NCI-H128 (cell line): ENCODE data around the gene EIF4A2.
"Not testable (repeated sequence)": the region's sequence is repeated elsewhere in the genome, so short reads cannot be mapped to it uniquely, and the experiment has no call there.

Experiments
- DNase-seq: peaks from one replicate; lab custom pipeline; 2025; ENCODE audit not compliant: unreplicated experiment; lab: John Stamatoyannopoulos, UW

Gene EIF4A2

DNA sequence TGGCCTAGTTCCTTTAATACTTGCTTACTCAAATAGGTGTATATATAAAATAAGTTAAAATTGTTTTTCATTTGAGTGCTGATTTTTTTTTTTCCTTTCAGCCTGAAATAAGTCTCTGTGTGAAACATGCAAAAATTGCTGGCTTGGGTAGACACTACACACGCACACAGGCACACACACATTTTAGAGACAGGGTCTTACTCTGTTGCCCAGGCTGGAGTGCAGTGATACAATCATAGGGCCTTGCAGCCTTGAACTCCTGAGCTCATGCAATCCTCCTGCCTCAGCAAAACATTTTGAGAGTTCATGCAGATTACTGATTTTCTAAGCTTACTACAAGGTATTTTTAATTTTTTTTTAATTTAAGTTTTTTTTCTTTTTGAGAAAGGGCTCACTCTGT lies 35.6 kb downstream of the EIF4A2 start:
- no peak for DNase-seq

DNA sequence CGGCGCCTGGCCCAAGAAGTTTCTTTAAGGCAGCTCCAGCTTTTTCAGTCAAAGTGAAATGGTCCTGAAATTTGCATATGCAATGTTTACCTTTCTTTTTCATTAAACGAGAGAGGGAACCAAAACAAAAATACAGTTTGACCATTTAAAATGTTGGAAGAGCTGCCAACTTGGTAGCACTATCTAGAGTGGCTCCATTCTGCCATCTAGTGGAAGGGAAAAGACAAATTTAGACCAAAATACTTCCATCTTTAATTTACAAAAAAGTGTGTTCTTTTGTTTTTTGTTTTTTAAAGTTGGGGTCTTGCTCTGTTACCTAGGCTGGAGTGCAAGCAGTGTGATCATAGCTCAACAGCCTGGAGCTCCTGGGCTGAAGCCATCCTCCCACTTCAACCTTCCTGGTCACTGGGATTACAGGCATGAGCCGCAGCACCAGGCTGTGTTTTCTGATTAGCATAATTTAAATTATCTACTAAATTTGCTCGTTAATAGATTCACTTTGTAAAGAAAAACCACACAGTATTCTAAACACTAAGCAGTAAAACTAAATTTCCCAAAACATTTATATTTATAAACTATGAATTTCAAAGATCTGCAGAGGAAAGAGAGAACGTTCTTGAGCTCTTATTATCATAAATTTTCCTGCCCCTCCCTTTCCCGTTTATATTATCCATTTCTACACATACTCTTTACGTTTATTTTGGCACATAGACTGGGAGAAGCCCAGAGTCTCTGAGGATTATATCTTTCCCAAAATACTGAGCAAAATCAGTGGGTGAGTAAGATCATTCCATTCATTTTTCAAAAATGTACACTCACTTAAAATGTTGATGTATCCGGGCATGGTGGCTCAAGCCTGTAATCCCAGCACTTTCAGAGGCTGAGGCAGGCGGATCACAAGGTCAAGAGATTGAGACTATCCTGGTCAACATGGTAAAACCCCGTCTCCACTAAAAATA lies 38.3 kb downstream of the EIF4A2 start:
- DNase-seq: peak; percentile 6

DNA sequence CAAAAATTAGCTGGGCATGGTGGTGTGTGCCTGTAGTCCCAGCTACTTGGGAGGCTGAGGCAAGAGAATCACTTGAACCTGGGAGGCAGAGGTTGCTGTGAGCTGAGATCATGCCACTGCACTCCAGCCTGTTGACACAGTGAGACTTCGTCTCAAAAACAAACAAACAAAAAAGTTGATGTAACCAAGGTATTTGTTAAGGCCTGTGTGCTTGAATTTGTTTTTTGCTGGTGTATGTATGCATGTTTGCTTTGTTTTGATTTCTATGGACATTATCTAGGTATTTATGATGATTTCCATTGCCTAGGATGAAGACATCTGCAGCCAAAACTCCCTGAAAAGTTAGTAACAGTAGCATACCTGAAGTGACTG lies 39.0 kb downstream of the EIF4A2 start:
- not testable (repeated sequence) for DNase-seq

DNA sequence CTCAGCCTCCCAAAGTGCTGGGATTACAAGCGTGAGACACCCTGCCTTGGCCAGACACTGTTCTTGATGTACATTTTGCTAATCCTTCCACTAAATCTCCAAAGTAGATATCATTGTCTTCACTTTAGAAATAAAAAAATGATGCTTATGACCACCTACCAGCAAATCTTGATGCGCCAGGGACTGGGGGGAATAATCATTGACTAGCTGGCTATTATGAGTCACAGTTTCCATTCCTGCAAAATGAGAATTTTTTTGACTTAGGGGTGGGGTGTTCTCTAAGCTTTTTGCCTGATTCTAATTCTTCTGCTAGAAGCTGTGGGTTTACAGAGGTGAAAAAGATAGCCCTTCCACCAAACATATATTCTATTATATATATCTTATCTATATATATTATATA lies 40.0 kb downstream of the EIF4A2 start:
- DNase-seq: no peak

DNA sequence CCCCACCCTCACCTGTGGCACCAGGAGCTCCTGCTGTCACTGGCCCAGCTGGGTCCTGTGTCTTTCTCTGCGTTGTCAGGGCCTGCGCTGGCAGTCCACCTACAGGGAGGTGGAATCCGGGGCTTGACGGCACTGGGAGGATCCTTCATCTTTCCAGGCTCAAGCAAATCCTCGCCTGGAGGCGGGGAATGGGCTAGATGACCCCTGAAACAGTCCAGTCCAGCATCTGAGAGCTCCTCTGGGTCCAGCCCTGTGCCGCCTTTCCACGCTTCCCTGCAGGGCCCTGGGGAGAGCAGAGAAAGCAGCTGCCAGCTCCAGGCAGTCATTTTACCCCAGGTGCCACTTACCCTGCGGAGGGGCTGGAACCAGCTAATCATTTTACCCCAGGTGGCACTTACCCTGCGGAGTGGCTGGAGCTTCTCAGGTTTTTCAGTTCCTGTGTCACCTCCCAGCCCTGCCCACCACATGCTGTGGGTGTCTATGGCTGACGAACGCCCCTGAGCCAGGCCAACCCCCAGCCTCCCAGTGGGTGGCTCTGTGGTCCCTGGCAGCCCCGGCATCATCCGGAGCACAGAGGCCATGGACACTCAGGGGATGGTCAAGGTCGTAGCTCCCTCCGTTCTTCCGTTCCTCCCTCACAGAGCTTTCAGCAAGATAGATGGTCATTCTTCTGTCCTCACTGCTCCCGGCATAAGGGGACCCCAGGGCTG lies 41.2 kb downstream of the EIF4A2 start:
- peak; percentile 17 for DNase-seq

DNA sequence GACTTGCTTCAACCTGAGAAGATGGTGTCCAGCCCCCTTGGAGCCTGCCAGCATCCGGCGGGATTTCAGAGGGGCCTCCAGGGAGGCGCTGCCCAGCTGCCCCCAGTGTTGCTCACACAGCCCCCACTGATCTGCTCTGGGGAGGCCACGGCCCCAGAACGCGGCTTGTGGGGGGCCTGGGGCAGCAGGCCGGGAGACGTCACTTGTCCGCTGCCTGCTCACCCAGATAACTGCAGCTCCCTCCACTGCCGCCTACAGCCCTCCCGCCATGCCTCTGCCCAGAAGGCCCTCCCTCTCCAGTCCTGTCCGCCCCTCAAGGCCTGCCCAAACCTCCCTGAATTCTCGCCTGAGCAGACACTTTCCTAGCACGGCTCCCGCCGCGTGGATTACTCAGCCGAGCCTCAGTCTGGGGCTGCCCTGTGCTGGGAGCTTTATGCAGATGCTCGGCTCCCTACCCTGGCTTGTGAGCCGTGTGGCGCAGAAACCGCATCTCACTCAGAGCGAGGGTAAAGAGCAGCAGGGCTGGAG lies 42.0 kb downstream of the EIF4A2 start:
- DNase-seq: no peak

DNA sequence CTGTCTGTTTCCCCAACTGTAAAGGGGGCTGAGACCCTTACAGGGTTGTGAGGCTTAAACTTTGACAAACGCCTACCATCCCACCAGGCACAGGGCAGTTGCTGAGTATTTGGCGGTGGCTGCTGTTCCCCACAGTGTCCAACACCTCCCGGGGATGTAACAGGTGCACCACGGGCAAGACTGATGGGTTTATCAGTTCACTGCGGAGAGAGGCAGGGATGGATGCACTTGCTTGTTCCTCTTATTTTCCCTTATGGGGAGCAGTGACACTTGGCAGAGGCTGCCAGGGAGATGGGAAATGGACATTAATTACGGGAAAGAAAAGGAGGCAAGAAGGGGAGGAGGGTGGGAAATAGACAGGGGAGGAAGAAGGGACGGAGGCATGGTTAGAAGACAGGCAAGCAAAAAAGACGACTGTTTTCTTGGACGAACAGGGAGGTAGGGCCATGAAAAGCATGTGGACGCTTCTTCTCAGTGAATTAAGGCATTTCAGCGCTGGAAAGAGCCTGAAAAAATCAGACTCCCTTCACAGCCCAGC lies 42.6 kb downstream of the EIF4A2 start:
- DNase-seq: no peak

DNA sequence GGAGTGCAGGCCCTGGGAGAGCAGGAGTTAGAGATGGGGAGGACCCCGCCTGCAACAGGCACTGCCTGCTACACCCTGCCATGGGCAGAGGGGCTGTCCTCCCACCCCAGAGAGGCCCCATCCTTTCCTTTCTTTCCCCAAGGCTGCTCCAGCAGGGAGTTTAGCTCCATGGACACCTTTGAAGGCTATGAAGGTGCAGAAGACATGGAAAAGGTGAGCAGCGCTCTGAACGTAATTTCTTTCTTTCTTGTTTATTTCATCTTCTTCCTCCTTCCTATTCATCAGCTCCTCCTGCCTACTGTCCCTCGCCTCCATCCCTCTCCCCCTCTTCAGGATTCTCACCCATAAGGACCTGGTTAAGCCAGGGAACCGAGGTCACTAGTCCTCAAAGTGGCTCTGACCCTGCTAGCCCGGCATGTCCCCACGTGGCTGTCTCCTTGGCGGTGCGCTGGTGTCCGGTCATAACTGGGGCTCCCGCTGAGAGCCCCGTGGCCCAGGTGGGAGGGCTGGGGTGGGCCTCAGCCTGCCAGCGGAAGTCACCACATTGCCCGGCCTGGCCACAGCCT lies 43.1 kb downstream of the EIF4A2 start:
- DNase-seq: no peak

DNA sequence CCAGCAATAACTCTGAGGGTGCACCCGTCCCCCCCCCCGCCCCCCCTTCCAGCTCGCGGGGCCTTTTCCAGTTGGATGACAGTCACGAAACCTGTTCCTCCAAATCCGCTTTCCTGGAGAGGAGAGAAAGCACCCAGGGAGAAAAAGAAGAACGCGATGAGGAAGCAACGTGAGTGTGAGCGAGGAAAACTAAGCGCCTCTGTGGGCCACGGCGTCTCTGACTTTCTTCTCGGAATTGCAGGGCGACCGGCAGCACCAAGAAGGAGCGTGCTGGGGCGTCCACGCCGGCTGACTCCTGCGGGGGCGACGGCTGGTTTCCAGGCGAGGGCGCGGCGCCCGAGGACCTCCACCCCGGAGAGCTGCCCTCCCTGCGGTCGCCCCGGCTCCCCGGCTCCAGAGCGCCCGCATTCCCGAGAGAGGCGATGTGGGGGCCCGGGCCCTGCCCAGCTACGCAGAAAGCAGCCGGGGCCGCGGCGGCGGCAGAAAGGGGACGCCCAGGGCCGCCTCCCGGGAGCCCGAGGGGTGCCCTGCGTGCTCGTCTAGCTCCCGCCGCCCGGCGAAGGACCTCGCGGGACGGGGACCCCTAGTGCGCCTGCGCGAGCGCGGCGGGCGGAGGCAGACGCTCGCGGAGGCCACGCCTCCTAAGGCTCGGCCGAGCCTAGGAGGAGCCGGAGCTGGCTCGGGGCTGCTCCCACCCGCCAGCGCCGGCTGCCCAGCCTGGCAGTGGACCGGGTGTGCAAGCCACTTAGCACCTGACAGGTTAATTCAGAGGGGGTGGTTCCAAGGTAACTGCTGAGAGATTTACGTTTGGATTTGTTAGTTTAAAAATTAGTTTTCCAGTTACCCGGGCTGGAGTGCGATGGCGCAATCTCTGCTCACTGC lies 43.8 kb downstream of the EIF4A2 start:
- DNase-seq: peak; percentile 89

DNA sequence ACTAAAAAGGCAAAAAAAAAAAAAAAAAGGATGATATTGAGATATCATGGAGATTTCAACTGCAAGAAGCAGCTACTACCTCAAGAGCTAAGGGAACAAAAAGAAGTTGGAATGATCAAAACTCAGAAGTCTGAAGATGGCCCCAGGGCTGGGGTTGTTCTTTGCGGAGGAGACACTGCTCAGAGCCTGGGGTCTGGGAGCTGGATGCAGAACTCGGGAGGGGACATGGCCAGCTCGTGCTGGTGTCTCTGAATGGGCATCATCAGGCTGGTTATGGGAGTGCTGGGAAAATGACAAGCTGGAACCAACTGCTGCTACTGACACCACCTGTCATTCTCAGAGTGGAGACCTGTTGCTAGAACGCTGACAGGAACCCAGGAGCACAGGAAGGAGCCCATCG lies 45.0 kb downstream of the EIF4A2 start:
- DNase-seq: no peak

DNA sequence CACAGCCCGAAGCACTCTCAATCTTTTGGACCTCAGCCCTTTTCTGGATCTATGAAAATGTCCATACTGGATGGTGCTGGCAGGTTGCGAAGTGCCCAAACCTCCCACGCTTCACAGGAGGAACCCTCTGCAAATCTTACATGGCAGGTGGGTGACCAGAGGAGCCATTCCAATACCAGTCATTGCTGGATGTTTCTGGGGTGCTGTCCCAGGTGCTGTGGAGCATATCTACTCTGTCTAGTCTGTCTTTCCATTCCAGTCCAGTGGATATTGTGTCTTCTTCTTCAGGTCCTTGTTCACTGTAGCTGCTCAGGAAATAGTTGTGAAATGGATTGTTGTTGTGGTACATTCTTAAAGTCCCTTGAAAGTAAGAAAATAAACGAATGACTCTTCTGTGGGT lies 48.4 kb downstream of the EIF4A2 start:
- DNase-seq: no peak

DNA sequence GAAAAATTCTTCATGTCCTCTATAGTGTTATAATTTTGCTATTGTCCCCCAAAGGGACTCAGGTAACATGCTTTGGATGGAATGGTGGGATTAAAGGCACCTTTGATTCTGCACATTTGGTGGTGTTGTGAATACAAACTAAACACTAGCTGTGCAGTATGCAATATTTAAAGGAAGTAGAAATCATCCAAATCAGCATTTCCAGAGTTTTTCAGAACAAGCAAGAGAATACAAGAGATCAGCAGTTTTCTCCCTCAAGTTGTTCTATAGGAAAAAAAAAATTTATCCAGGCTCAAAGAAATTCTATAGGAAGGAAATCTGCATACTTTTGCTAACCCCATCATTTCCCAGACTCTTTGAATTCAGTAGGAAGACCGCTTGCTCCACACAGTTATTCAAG lies 48.9 kb downstream of the EIF4A2 start:
- no peak for DNase-seq
